PC-9 (cell line): ENCODE data around the gene SELPLG. TPM values are rescaled to one million over a fixed set of nuclear protein-coding genes. Genes with fewer than 3 reads are reported as not detected.

Source experiments
- BruUV-seq: library from RNA; stranded (reverse); fragments of 400-500 nt; replicated peaks from 2 replicates; lab custom pipeline; 2021; lab: Mats Ljungman, UMichigan
- CTCF ChIA-PET: fragments of 300-600 bp; sonication (Branson Sonifier 250); formaldehyde crosslinking; loops from one replicate; lab custom pipeline; 2022; ENCODE audit warnings: antibody characterized with exemption; lab: Charles Lee
- POLR2A ChIA-PET: fragments of 300-600 bp; sonication (Branson Sonifier 250); formaldehyde crosslinking; loops from one replicate; lab custom pipeline; 2022; ENCODE audit warnings: antibody characterized with exemption; ENCODE audit not compliant: unreplicated experiment; lab: Charles Lee
- DNase-seq, 2 experiments: peaks; one replicate each; pipeline versions ENCODE4 v3.0.0 to v3.0.0-alpha.2; 2015 to 2022; ENCODE audit warnings: mixed read lengths in 1 of 2
- H2AFZ ChIP-seq: fragments of 200-600 bp; sonication (generic); 2 replicates; pipeline ENCODE4 v1.8.1; 2017; ENCODE audit warnings: antibody characterized with exemption
- H3F3A ChIP-seq: fragments of 200-600 bp; sonication (generic); 2 replicates; pipeline ENCODE4 v1.8.1; 2017; ENCODE audit warnings: antibody characterized with exemption, mild to moderate bottlenecking, low read depth; ENCODE audit not compliant: insufficient read depth
- H3K27ac ChIP-seq: fragments of 200-600 bp; sonication (generic); 2 replicates; pipeline ENCODE4 v1.6.1; 2016; ENCODE audit warnings: mixed run types
- H3K27me3 ChIP-seq: fragments of 200-600 bp; sonication (generic); 2 replicates; pipeline ENCODE4 v1.6.1; 2016; ENCODE audit warnings: low read depth, mixed run types; ENCODE audit not compliant: insufficient read depth
- H3K36me3 ChIP-seq: fragments of 200-600 bp; sonication (generic); 2 replicates; pipeline ENCODE4 v1.6.1; 2016; ENCODE audit warnings: low read depth, mixed run types
- H3K4me1 ChIP-seq: fragments of 200-600 bp; sonication (generic); replicated peaks from 2 replicates; pipeline ENCODE4 v1.6.1; 2016; ENCODE audit warnings: mixed run types; ENCODE audit not compliant: insufficient read depth
- H3K4me2 ChIP-seq: fragments of 200-600 bp; sonication (generic); 2 replicates; pipeline ENCODE4 v1.6.1; 2017; ENCODE audit warnings: mixed run types
- H3K4me3 ChIP-seq: fragments of 200-600 bp; sonication (generic); 2 replicates; pipeline ENCODE4 v1.6.1; 2016; ENCODE audit warnings: mixed run types
- H3K79me2 ChIP-seq: fragments of 200-600 bp; sonication (generic); 2 replicates; pipeline ENCODE4 v1.6.1; 2017; ENCODE audit warnings: low read depth, mixed run types
- H3K9me2 ChIP-seq: fragments of 200-600 bp; sonication (generic); 2 replicates; pipeline ENCODE4 v1.8.1; 2017; ENCODE audit warnings: mild to moderate bottlenecking; ENCODE audit not compliant: insufficient read depth
- H3K9me3 ChIP-seq: fragments of 200-600 bp; sonication (generic); 2 replicates; pipeline ENCODE4 v1.8.1; 2016; ENCODE audit warnings: low read depth; ENCODE audit not compliant: insufficient read depth
- H4K20me1 ChIP-seq: fragments of 200-600 bp; sonication (generic); 2 replicates; pipeline ENCODE4 v1.8.1; 2017; ENCODE audit not compliant: insufficient read depth
- CTCF ChIP-seq: fragments of 200-600 bp; sonication (generic); conservative IDR thresholded peaks from 2 replicates; pipeline ENCODE4 v1.6.1; 2017; ENCODE audit warnings: mixed run types, antibody characterized with exemption, mild to moderate bottlenecking, moderate library complexity
- EZH2 ChIP-seq: fragments of 200-600 bp; sonication (generic); IDR thresholded peaks from 2 replicates; pipeline ENCODE4 v1.8.0; 2017; ENCODE audit warnings: antibody characterized with exemption, low read depth
- intact Hi-C: fragments of 100-400 bp; cut with micrococcal nuclease; formaldehyde crosslinking; loops from one replicate; pipeline ENCODE4 v1.10.0; 2022; ENCODE audit not compliant: unreplicated experiment
- total RNA-seq: library from RNA; stranded (reverse); gene quantifications from 2 replicates; pipeline ENCODE4 v1.2.3, GENCODE V29; 2021

SELPLG gene
- total RNA-seq, 1 experiment from 2014 or later, result 0.96 TPM

- no peaks in the 10 kb centered on the region for H4K20me1 ChIP-seq
- H3K4me2 ChIP-seq, result no peak overlapping the region
- H3K27ac ChIP-seq, result no peak overlapping the region
- TF ChIP-seq CTCF, result no peak
- TF ChIP-seq EZH2, result no peak
- H3F3A ChIP-seq, result peaks cover 17% of the 10 kb centered on the region; the same call in 1 of the 2 replicates
- ChIA-PET POLR2A (no interaction called here), CTCF (no interaction called here)
- H3K4me3 ChIP-seq, result no peak overlapping the region
- DNase-seq, result no peak
- H3K9me2 ChIP-seq, result no peaks in the 10 kb centered on the region
- no peaks in the 10 kb centered on the region for H3K4me1 ChIP-seq
- no peaks in the 10 kb centered on the region for H3K9me3 ChIP-seq
- no peaks in the 10 kb centered on the region for H3K36me3 ChIP-seq
- no peaks in the 10 kb centered on the region for H3K27me3 ChIP-seq
- H3K79me2 ChIP-seq, result no peaks in the 10 kb centered on the region
- no peak overlapping the region for H2AFZ ChIP-seq
- intact Hi-C loops, result no loop called here
- no TSS peak for BruUV-seq
Observed at GRCh38 chr12:108638141-108638827, 4.6 kb upstream of the SELPLG start.

- Histone ChIP-seq H2AFZ (no peak overlapping the region), H3K27me3 (no peaks in the 10 kb centered on the region), H3K27ac (no peak overlapping the region), H3K36me3 (no peaks in the 10 kb centered on the region), H3K9me3 (no peaks in the 10 kb centered on the region), H3K4me2 (no peak overlapping the region), H3K4me3 (no peak overlapping the region), H3K79me2 (no peaks in the 10 kb centered on the region), H4K20me1 (no peaks in the 10 kb centered on the region), H3K9me2 (no peaks in the 10 kb centered on the region), H3K4me1 (no peaks in the 10 kb centered on the region), H3F3A (peaks cover 15% of the 10 kb centered on the region; the same call in 1 of the 2 replicates)
- no TSS peak for BruUV-seq
- ChIA-PET CTCF (no interaction called here), POLR2A (interaction anchor here (0.6 kb wide), 1 partner anchor 464 kb away, joined by 22 read pairs; no protein-coding TSS in a partner anchor)
- DNase-seq, result no peak
- TF ChIP-seq CTCF (no peak), EZH2 (no peak)
- intact Hi-C loops, result no loop called here
Observed at GRCh38 chr12:108637222-108637971, 3.7 kb upstream of the SELPLG start.

- Histone ChIP-seq H3K9me2 (no peaks in the 10 kb centered on the region), H3K79me2 (no peaks in the 10 kb centered on the region), H3K27me3 (no peaks in the 10 kb centered on the region), H3K4me3 (no peak overlapping the region), H3K9me3 (no peaks in the 10 kb centered on the region), H3K27ac (no peak overlapping the region), H3F3A (peaks cover 16% of the 10 kb centered on the region; the same call in 1 of the 2 replicates), H3K36me3 (no peaks in the 10 kb centered on the region), H2AFZ (no peak overlapping the region), H3K4me1 (peaks cover 2% of the 10 kb centered on the region), H4K20me1 (no peaks in the 10 kb centered on the region), H3K4me2 (no peak overlapping the region)
- no peak for DNase-seq
- POLR2A ChIA-PET, result no interaction called here
- TF ChIP-seq CTCF (no peak), EZH2 (no peak)
- intact Hi-C loops, result no loop called here
- CTCF ChIA-PET, result interaction anchor here (0.7 kb wide), 1 partner anchor 117 kb away, joined by 4 read pairs; no protein-coding TSS in a partner anchor
- BruUV-seq, result no TSS peak
Observed at GRCh38 chr12:108635997-108636808, 2.5 kb upstream of the SELPLG start.
